NCI-H2227 treated with DMSO at 0.1 percent for 48 hours (cell line): ENCODE data around the gene CFAP410.
"Not testable (repeated sequence)": the region's sequence is repeated elsewhere in the genome, so short reads cannot be mapped to it uniquely, and the experiment has no call there.

Source experiments
- DNase-seq: peaks from one replicate; lab custom pipeline; 2025; lab: John Stamatoyannopoulos, UW

The CFAP410 gene

DNA sequence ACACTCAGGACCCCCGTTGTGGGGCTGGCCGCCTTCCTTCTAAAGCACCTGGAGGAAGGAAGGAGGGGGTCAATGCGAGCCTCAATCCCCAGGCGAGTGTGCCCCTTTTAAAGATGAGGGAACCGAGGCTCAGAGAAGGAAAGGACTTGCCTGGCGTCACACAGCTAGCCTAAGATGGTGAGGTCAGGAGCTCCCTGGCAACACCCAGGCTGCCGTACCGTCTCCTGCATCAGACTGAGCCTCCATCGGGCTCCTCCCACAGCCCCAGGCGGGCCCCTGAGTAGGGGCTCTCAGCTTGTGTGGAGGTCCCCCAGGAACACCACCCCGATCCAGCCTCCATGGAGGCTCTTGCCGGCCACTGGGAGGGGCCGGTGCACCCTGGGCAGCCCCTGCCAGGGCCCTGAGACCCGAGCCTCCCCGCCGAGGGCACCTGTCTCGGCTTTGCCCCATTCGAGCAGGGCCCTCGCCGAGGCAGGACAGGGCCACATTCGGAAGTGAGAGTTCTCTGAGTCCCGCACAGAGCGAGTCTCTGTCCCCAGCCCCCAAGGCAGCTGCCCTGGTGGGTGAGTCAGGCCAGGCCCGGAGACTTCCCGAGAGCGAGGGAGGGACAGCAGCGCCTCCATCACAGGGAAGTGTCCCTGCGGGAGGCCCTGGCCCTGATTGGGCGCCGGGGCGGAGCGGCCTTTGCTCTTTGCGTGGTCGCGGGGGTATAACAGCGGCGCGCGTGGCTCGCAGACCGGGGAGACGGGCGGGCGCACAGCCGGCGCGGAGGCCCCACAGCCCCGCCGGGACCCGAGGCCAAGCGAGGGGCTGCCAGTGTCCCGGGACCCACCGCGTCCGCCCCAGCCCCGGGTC is 53.8 kb downstream of the CFAP410 start, which contains the start of gene AIRE:
AIRE (plus strand) TSS at position 739 of the 855 bp plus-strand sequence. CDS start 131 bp downstream, outside the sequence.
- DNase-seq = no peak

- DNase-seq = no peak
Observed at GRCh38 chr21:44283948-44284347, 55.2 kb downstream of the CFAP410 start.

DNA sequence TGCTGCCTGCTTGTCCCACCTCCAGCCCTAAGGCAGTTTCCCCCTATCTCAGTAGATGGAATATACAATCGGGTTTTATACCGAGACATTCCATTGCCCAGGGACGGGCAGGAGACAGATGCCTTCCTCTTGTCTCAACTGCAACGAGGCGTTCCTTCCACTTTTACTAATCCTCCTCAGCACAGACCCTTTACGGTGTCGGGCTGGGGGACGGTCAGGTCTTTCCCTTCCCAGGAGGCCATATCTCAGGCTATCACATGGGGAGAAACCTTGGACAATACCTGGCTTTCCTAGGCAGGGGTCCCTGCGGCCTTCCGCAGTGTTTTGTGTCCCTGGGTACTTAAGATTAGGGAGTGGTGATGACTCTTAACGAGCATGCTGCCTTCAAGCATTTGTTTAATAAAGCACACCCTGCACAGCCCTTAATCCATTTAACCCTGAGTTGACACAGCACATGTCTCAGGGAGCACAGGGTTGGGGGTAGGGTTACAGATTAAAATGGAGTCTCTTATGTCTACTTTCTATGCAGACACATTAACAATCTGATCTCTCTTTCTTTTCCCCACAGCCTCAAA is 55.9 kb downstream of the CFAP410 start:
- not testable (repeated sequence) for DNase-seq

DNA sequence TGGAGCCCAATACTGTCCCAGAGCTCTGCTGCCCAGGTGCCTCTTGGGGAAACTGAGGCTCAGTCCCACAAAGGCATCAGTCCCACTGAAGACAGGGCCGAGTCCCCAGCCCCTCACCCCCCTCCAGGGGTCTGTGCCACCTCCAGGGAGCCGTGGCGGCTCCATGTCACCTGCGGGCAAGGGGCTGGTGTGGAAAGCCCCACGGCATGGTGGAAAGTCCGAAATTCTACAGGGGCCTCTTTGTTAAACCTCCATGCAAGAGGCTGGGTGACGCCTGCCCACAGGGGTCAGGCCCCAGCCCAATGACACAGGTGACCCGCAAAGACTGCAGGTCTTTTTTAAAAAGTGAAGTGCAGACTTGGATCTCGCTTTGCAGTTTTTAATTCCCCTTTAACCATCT is 56.8 kb downstream of the CFAP410 start:
- no peak for DNase-seq

DNA sequence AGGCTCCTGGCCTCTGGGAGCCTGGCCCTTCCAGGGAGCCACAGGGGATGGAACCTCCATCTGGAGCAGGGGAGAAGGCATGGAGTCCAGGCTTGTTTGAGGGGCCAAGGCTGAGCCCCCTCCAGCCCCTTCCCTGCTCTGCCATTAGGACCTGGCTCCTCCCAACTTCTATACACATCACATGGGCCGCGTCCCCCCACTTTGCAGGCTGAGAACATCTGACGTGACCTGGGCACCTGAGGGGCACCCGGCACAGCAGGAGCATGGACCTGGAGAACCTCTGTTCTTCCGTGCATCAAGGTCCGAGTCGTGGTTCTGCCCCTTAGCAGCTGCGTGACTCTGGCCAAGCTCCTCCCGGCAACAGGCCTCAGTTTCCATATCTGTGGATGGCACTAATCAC is 57.4 kb downstream of the CFAP410 start:
- DNase-seq = no peak

GRCh38 chr21:44279354-44280260 is 59.6 kb downstream of the CFAP410 start:
- DNase-seq = no peak
